K562 (cell line): ENCODE data around the gene EEF1AKMT4. TPM values are rescaled to one million over a fixed set of nuclear protein-coding genes. Genes with fewer than 3 reads are reported as not detected.

ENCODE experiments used
- ATAC-seq: fragments of 200-7000 bp; cut with Tn5 transposase; 3 replicates; pipeline ENCODE4 v1.9.1; 2020; ENCODE audit warnings: moderate library complexity
- BruUV-seq: library from RNA; stranded (reverse); fragments of 400-500 nt; replicated peaks from 2 replicates; lab custom pipeline; 2021; lab: Mats Ljungman, UMichigan
- CTCF ChIA-PET: fragments of 300-600 bp; formaldehyde crosslinking; extraction: SDS; loops from one replicate; lab custom pipeline; 2021; ENCODE audit warnings: low intra/inter-chr PET ratio; lab: Yijun Ruan, JAX
- POLR2A ChIA-PET: fragments of 300-600, 350-650 bp; sonication (Branson Sonifier 250); formaldehyde crosslinking; extraction: SDS; loops from one replicate; lab custom pipeline; 2021; ENCODE audit warnings: antibody characterized with exemption, inconsistent platforms; lab: Yijun Ruan, JAX
- DNase-seq, 4 experiments: peaks; one replicate each; pipeline versions ENCODE4 v3.0.0 to v3.0.0-alpha.2; 2011 to 2018; ENCODE audit warnings: low spot score in 3 of 4, mixed read lengths in 3 of 4; ENCODE audit errors: extremely low read depth in 1 of 4
- FAIRE-seq: peaks from 2 replicates; lab custom pipeline; 2011; peaks lifted over from hg19 to GRCh38; lab: Jason Lieb, UNC
- H2AFZ ChIP-seq: 2 replicates; pipeline ENCODE4 v1.6.0; 2011; ENCODE audit warnings: low read depth, low read length, control low read depth, inconsistent platforms
- H3K27ac ChIP-seq: fragments of 200-600 bp; 3 replicates; pipeline ENCODE4 v1.8.0; 2011; ENCODE audit warnings: low read depth, mild to moderate bottlenecking, control low read depth, inconsistent platforms, low read length, moderate library complexity, mixed read lengths; ENCODE audit errors: extremely low read depth
- H3K27me3 ChIP-seq, 2 experiments: fragments of 300-600 bp in 1 of 2; 2 replicates in 1 of 2; 3 replicates in 1 of 2; pipeline versions ENCODE4 v1.6.0 to v1.8.0; 2011; ENCODE audit warnings: inconsistent platforms in 2 of 2, low read length in 2 of 2, mild to moderate bottlenecking in 1 of 2, mixed read lengths in 1 of 2, moderate library complexity in 1 of 2; ENCODE audit not compliant: control insufficient read depth in 2 of 2, insufficient read depth in 2 of 2
- H3K36me3 ChIP-seq: fragments of 300-600 bp; 3 replicates; pipeline ENCODE4 v1.8.0; 2011; ENCODE audit warnings: mild to moderate bottlenecking, low read length, inconsistent platforms; ENCODE audit not compliant: control insufficient read depth, insufficient read depth
- H3K4me1 ChIP-seq, 2 experiments: fragments of 200-600 bp in 1 of 2; replicated peaks in 1 of 2; 2 replicates in 1 of 2; 3 replicates in 1 of 2; pipeline versions ENCODE4 v1.5.1 to v1.8.0; 2011; ENCODE audit warnings: inconsistent platforms in 2 of 2, low read length in 2 of 2, mild to moderate bottlenecking in 1 of 2, mixed read lengths in 1 of 2, moderate library complexity in 1 of 2; ENCODE audit not compliant: control insufficient read depth in 2 of 2, insufficient read depth in 2 of 2
- H3K4me2 ChIP-seq: 2 replicates; pipeline ENCODE4 v1.6.1; 2011; ENCODE audit warnings: low read length, control low read depth, inconsistent platforms, mixed read lengths; ENCODE audit not compliant: insufficient read depth
- H3K4me3 ChIP-seq: fragments of 200-600 bp; sonication (generic), shearing (Covaris generic); 2 replicates; pipeline ENCODE4 v1.5.1; 2016; ENCODE audit warnings: control low read depth, inconsistent platforms
- H3K79me2 ChIP-seq: fragments of 200-600 bp; 3 replicates; pipeline ENCODE4 v1.8.0; 2011; ENCODE audit warnings: low read length, inconsistent platforms; ENCODE audit not compliant: control insufficient read depth, insufficient read depth
- H3K9ac ChIP-seq, 2 experiments: 2 replicates each; pipeline versions ENCODE4 v1.6.0 to v1.6.1; 2011; ENCODE audit warnings: low read depth in 2 of 2, low read length in 2 of 2, control low read depth in 1 of 2, inconsistent platforms in 1 of 2, mild to moderate bottlenecking in 1 of 2, mixed read lengths in 1 of 2; ENCODE audit not compliant: insufficient read depth in 1 of 2
- H3K9me1 ChIP-seq: one replicate; pipeline ENCODE4 v1.6.0; 2011; ENCODE audit warnings: inconsistent platforms, mild to moderate bottlenecking, low read length, moderate library complexity; ENCODE audit not compliant: control insufficient read depth, insufficient read depth
- H3K9me3 ChIP-seq: replicated peaks from 2 replicates; pipeline ENCODE4 v1.5.1; 2011; ENCODE audit warnings: low read depth, low read length, inconsistent platforms; ENCODE audit not compliant: control insufficient read depth, insufficient read depth
- H4K20me1 ChIP-seq: replicated peaks from 2 replicates; pipeline ENCODE4 v1.6.1; 2011; ENCODE audit warnings: low read length, inconsistent platforms, mixed read lengths; ENCODE audit not compliant: control insufficient read depth, insufficient read depth
- ADNP ChIP-seq: fragments of 200-800 bp; sonication (Bioruptor generic); IDR thresholded peaks from 2 replicates; pipeline ENCODE4 v1.6.1; 2016; ENCODE audit warnings: missing genetic modification characterization, missing compliant biosample characterization
- CBFB ChIP-seq: sonication (generic); formaldehyde crosslinking; IDR thresholded peaks from 2 replicates; pipeline ENCODE4 v1.4.0; 2020; ENCODE audit warnings: mild to moderate bottlenecking, missing genetic modification reagents
- KHSRP ChIP-seq: fragments of 450-650 bp; IDR thresholded peaks from 2 replicates; pipeline ENCODE4 v1.6.1; 2017
- NRF1 ChIP-seq, 2 experiments: fragments of 450-650 bp; IDR thresholded peaks in 1 of 2; conservative IDR thresholded peaks in 1 of 2; 2 replicates each; pipeline ENCODE4 v1.6.1; 2014; ENCODE audit warnings: mild to moderate bottlenecking in 2 of 2
- SIRT6 ChIP-seq: IDR thresholded peaks from one replicate; pipeline ENCODE4 v1.6.1; 2012; ENCODE audit warnings: low read depth, mild to moderate bottlenecking, control low read depth, inconsistent platforms, low read length, moderate library complexity
- SRSF1 ChIP-seq: fragments of 200-400 bp; formaldehyde crosslinking; IDR thresholded peaks from 2 replicates; pipeline ENCODE4 v1.6.1; 2017; ENCODE audit warnings: mild to moderate bottlenecking, low read depth, low read length, moderate library complexity
- ZNF316 ChIP-seq: fragments of 450-650 bp; IDR thresholded peaks from 2 replicates; pipeline ENCODE4 v1.6.1; 2016
- WGBS: fragments of 100-300 bp; shearing (Covaris generic); methylation state at CpG from one replicate; pipeline ENCODE4 v1.1.6; 2016; ENCODE audit warnings: low coverage, mixed read lengths; ENCODE audit not compliant: insufficient coverage; ENCODE audit errors: missing lambda C conversion rate; 5-methylcytosine and 5-hydroxymethylcytosine counted together
- in situ Hi-C: fragments of 300-500 bp; cut with MboI; formaldehyde crosslinking; loops from 4 replicates; pipeline ENCODE4 v1.15.0; 2018; ENCODE audit warnings: inconsistent platforms, mixed read lengths
- intact Hi-C: fragments of 100-400 bp; cut with micrococcal nuclease; formaldehyde crosslinking; loops from 2 replicates; pipeline ENCODE4 v1.14.2; 2022
- polyA plus RNA-seq, 8 experiments: library from polyadenylated mRNA; depleted of rRNA in 4 of 8; stranded (reverse) in 5 of 8; unstranded in 3 of 8; fragments of >200 nt; fragmentation: Nextera tagmentation in 2 of 8; fragmentation: Illumina TruSeq in 1 of 8; extraction: Ambion mirVana in 2 of 8; extraction: Trizol in 1 of 8; gene quantifications; 2 replicates each; pipeline versions ENCODE4 v1.2.1 to v1.2.3, GENCODE V29; 2011 to 2014; ENCODE audit warnings: inconsistent platforms in 1 of 8, missing spikeins in 1 of 8
- total RNA-seq, 7 experiments: library from RNA; depleted of rRNA in 6 of 7; stranded (reverse); fragments of >200 nt in 6 of 7; fragmentation: Illumina TruSeq in 2 of 7; extraction: Trizol in 2 of 7; gene quantifications; 2 replicates each; pipeline versions ENCODE4 v1.2.1 to v1.2.3, GENCODE V29; 2011 to 2021; ENCODE audit warnings: low replicate concordance in 1 of 7

EEF1AKMT4 gene
- total and polyA plus RNA-seq, 9 of the 15 experiments (the other 6 are each of a cell fraction or from before 2014, with no cell fraction given), result 10.3 to 49.4 (median 18.9) TPM

GRCh38 chr3:184275381-184275701, 25.9 kb downstream of the EEF1AKMT4 start:
- whole genome bisulfite sequencing, result 39% methylated on average over 12 of the region's 12 CpGs
- CTCF ChIA-PET, result no interaction called here
- Histone ChIP-seq H3K79me2 (no peaks in the 10 kb centered on the region), H3K27me3 (peaks cover 38 to 43% of the 10 kb centered on the region in 2 experiments), H3K36me3 (no peaks in the 10 kb centered on the region), H2AFZ (0 out of 2 replicates have a peak overlapping the region, but pooled peaks have one; percentile 24), H3K9me1 (no peaks in the 10 kb centered on the region), H4K20me1 (no peaks in the 10 kb centered on the region; the same call in 1 of the 2 replicates), H3K4me3 (no peak overlapping the region), H3K4me1 (peaks cover 0 to 8% of the 10 kb centered on the region in 2 experiments; a peak in 1 of 5 replicates), H3K9ac (no peak overlapping the region), H3K4me2 (no peak overlapping the region), H3K27ac (no peak overlapping the region), H3K9me3 (no peaks in the 10 kb centered on the region)
- DNase-seq, result no peak
- BruUV-seq, result no TSS peak
- intact Hi-C loops, result no loop called here
- in situ Hi-C loops, result no loop called here
- FAIRE-seq, result no peak
- no peak for ATAC-seq
- TF ChIP-seq CBFB (CRISPR knock-in tag), result 0 out of 2 replicates have a peak, but pooled peaks have one; percentile 24
- no peak for TF ChIP-seq SIRT6
- POLR2A ChIA-PET, result no interaction called here

DNA sequence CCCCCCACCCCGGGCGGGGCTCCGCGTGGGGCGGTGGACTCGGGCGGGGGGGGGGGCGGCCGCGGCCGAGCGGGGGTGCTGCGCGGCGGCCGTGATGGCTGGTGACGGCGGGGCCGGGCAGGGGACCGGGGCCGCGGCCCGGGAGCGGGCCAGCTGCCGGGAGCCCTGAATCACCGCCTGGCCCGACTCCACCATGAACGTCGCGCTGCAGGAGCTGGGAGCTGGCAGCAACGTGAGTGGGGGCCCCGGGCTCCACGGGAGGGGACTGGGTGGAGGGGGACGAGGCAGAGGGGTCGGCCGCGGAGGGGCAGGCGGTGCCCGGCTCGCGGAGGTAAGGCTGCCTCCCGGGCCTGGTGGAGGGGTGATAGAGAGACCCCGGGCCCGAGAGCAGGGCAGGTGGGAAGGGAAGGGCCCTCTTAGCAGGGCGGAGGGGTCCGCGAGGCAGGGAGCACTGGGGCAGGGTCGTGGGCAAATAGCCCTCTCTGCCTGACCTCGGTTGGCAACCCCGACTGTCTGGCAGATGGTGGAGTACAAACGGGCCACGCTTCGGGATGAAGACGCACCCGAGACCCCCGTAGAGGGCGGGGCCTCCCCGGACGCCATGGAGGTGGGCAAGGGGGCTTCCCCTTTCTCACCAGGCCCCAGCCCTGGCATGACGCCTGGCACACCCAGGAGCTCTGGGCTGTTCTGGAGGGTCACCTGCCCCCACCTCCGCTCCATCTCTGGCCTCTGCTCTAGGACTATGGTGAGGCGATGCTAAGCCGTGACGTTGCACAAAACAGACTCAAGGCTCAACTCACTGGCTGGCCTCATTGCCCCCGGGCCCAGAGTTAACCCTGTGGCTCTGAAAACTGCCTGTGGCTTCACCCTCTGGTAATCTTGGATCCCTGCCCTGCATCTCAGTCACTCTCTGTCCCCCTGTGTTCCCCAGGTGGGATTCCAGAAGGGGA, 26.8 kb downstream of the EEF1AKMT4 start, which contains the start of gene ECE2:
ECE2 (plus strand) TSS at position 62 of the 950 bp plus-strand sequence; CDS start at position 194, 132 bp downstream.
- FAIRE-seq, result no peak
- peak; percentile 67 for ATAC-seq

More for the DNA sequence above, 26.8 kb downstream of the EEF1AKMT4 start, which contains the start of gene ECE2:
- ChIA-PET CTCF (no interaction called here), POLR2A (interaction anchor here (1.0 kb wide), 1 partner anchor 18 kb away, joined by 4 read pairs; no protein-coding TSS in a partner anchor)
- no peaks in the 10 kb centered on the region; the same call in 1 of the 2 replicates for H4K20me1 ChIP-seq
- H3K4me3 ChIP-seq, result no peak within 1 kb of the TSS
- 13% methylated on average over 17 of the region's 65 CpGs for WGBS
- BruUV-seq, result no TSS peak
- in situ Hi-C loops, result no loop called here
- H3K27ac ChIP-seq, result no peak within 1 kb of the TSS
- H3K36me3 ChIP-seq, result no peaks in the 10 kb centered on the region
- 0 out of 2 replicates have a peak within 1 kb of the TSS, but pooled peaks have one; percentile 24 for H2AFZ ChIP-seq
- H3K4me1 ChIP-seq, result peaks cover 0 to 8% of the 10 kb centered on the region in 2 experiments; a peak in 1 of 5 replicates
- H3K9me3 ChIP-seq, result no peaks in the 10 kb centered on the region
- intact Hi-C loops, result no loop called here
- H3K27me3 ChIP-seq, result peaks cover 44 to 47% of the 10 kb centered on the region in 2 experiments
- TF ChIP-seq KHSRP (no peak), NRF1 (conservative IDR thresholded peaks at IDR 0.05 in 1 of 2, IDR thresholded peaks at IDR 0.05 in 1 of 2) (no peak), ZNF316 (0 out of 2 replicates have a peak, but pooled peaks have one; percentile 10), ADNP (tag) (no peak), SRSF1 (no peak)
- no peaks in the 10 kb centered on the region for H3K9me1 ChIP-seq
- H3K4me2 ChIP-seq, result no peak within 1 kb of the TSS
- peak in 2 of 4 experiments; percentile 61 to 63 for DNase-seq
- H3K79me2 ChIP-seq, result no peaks in the 10 kb centered on the region
- H3K9ac ChIP-seq, result peak within 1 kb of the TSS in 1 of 2 experiments; percentile 10; a peak in 1 of 4 replicates
